NCI-H2081 treated with DMSO at 0.1 percent for 48 hours (cell line): ENCODE measurements around the gene RAB29.

Source experiments
- DNase-seq: peaks from one replicate; lab custom pipeline; 2025; lab: John Stamatoyannopoulos, UW

The RAB29 gene

DNA sequence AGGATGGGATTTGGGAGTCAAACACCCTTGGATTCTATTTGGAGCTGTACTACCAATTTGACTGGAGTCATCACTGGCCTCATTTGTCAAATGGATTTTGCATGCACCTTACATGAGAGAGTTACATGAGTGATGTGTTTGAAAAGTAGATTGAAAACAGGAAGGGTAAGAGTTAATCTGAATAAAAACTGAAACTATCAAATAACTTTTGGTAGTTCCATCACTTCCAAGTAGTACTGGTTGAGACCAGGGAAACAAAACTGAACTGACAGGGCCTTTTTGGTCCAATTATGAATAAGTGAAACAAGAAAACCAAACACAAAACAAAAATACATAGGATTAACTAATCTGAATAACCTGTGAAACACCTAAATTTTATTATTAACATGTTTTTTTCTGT is 55.5 kb downstream of the RAB29 start:
- DNase-seq = no peak

DNA sequence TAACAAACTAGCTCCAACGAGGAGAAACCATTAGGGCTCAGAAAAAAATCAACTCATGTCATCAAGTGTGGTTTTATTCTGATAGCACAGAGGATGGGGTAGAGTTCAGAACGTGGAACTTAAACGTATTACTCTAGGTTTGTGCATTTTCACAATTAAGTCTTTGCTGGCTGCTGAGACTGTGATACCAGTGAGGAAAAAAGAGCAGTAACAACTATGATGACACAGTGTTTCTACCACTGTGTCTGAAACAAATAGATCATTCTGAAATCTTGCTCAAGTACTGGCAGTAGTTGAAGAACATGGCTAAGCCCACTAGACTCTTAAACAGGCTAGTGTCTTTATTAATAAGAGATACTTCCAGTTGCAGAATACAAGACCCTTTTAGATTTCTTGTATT is 56.3 kb downstream of the RAB29 start:
- no peak for DNase-seq
